Measurements from ENCODE around the gene OSTN.
"Not testable (repeated sequence)": the region's sequence is repeated elsewhere in the genome, so short reads cannot be mapped to it uniquely, and the experiment has no call there.

DNA sequence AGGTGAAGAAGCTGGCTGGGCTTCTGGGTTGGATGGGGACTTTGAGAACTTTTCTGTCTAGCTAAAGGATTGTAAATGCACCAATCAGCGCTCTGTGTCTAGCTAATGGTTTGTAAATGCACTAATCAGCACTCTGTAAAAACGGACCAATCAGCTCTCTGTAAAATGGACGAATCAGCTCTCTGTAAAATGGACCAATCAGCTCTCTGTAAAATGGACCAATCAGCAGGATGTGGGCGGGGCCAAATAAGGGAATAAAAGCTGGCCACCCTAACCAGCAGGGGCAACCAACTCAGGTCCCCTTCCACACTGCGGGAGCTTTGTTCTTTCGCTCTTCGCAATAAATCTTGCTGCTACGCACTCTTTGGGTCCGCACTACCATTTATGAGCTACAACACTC, 13.7 kb upstream of the OSTN start:
- TF ChIP-seq, protein P1, sequence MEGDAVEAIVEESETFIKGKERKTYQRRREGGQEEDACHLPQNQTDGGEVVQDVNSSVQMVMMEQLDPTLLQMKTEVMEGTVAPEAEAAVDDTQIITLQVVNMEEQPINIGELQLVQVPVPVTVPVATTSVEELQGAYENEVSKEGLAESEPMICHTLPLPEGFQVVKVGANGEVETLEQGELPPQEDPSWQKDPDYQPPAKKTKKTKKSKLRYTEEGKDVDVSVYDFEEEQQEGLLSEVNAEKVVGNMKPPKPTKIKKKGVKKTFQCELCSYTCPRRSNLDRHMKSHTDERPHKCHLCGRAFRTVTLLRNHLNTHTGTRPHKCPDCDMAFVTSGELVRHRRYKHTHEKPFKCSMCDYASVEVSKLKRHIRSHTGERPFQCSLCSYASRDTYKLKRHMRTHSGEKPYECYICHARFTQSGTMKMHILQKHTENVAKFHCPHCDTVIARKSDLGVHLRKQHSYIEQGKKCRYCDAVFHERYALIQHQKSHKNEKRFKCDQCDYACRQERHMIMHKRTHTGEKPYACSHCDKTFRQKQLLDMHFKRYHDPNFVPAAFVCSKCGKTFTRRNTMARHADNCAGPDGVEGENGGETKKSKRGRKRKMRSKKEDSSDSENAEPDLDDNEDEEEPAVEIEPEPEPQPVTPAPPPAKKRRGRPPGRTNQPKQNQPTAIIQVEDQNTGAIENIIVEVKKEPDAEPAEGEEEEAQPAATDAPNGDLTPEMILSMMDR (IDR thresholded peaks at IDR 0.05) = not testable (repeated sequence)
- TF ChIP-seq HDAC2, JUN (IDR thresholded peaks at IDR 0.05): not testable (repeated sequence)

Measured in A549 (cell line).